ENCODE measurements around the gene NELL1.

Gene NELL1

DNA sequence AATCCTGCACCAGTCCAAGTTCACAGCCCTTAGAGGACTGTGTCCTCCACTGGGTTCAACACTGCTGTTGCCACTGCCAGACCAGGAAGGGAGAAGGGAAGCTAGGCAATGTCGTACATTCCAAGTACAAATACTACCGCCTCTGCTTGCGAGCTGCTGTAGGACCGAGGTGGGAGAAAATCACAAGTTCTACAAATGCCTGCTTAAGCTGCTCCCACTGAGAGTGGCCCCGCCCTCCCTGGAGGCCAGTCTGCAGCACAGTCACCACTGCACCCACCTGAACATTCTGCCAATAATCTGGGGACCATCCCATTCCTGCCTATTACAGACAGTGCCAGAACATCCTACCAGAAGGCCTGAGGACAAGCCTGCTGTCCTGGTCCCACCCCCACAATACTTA is 816.0 kb downstream of the NELL1 start:
- Histone ChIP-seq H3K4me3 (ENCODE audit: low read length, poor library complexity, severe bottlenecking) (no peak overlapping the region), H3K27me3 (ENCODE audit: insufficient read depth, low read length, poor library complexity, severe bottlenecking) (no peaks in the 10 kb centered on the region), H2AFZ (ENCODE audit: low read length) (no peak overlapping the region), H3K9me2 (replicated peaks; ENCODE audit: low read depth, low read length) (no peaks in the 10 kb centered on the region), H3K4me1 (ENCODE audit: insufficient read depth, low read length, poor library complexity, severe bottlenecking) (no peaks in the 10 kb centered on the region), H3F3A (ENCODE audit: low read depth) (no peaks in the 10 kb centered on the region), H3K79me2 (ENCODE audit: insufficient read depth, low read length) (no peaks in the 10 kb centered on the region), H3K36me3 (ENCODE audit: insufficient read depth, low read length) (no peaks in the 10 kb centered on the region), H3K9ac (ENCODE audit: low read depth, low read length, poor library complexity, severe bottlenecking) (no peak overlapping the region), H3K9me3 (ENCODE audit: insufficient read depth, low read depth, low read length) (no peaks in the 10 kb centered on the region), H3K4me2 (ENCODE audit: low read depth, low read length, poor library complexity, severe bottlenecking) (no peak overlapping the region), H4K20me1 (ENCODE audit: insufficient read depth, low read length, poor library complexity, severe bottlenecking) (no peaks in the 10 kb centered on the region)
- TF ChIP-seq, protein P1, sequence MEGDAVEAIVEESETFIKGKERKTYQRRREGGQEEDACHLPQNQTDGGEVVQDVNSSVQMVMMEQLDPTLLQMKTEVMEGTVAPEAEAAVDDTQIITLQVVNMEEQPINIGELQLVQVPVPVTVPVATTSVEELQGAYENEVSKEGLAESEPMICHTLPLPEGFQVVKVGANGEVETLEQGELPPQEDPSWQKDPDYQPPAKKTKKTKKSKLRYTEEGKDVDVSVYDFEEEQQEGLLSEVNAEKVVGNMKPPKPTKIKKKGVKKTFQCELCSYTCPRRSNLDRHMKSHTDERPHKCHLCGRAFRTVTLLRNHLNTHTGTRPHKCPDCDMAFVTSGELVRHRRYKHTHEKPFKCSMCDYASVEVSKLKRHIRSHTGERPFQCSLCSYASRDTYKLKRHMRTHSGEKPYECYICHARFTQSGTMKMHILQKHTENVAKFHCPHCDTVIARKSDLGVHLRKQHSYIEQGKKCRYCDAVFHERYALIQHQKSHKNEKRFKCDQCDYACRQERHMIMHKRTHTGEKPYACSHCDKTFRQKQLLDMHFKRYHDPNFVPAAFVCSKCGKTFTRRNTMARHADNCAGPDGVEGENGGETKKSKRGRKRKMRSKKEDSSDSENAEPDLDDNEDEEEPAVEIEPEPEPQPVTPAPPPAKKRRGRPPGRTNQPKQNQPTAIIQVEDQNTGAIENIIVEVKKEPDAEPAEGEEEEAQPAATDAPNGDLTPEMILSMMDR (conservative IDR thresholded peaks at IDR 0.05; ENCODE audit: low read length) = no peak
- no peak for TF ChIP-seq EZH2phosphoT487 (IDR thresholded peaks at IDR 0.05; ENCODE audit: borderline replicate concordance)

DNA sequence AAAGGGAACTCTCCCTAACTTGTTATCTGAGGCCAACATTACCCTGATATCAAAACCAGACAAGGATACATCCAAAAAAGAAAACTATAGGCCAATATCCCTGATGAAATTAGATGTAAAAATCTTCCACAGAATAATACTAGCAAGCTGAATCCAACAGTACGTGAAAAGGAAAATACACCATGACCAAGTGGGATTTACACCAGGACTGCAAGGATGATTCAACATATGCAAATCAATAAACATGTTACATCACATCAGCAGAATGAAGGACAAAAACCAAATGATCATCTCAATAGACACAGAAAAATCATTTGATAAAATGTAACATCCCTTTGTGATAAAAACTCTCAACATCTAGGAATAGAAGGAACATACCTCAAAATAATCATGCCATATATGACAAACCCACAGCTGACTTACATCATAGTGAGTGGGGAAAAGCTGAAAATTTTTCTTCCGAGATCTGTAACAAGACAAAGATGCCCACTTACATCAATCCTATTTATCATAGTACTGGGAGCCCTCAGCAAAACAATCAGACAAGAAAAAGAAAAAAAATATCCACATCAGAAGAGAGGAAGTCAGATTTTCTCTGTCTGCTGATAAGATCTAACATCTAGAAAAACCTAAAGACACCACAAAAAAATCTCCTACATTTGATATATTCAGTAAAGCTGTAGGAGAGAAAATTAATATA is 820.2 kb downstream of the NELL1 start:
- Histone ChIP-seq H3K27me3 (ENCODE audit: insufficient read depth, low read length, poor library complexity, severe bottlenecking) (no peaks in the 10 kb centered on the region), H3K4me1 (ENCODE audit: insufficient read depth, low read length, poor library complexity, severe bottlenecking) (no peaks in the 10 kb centered on the region), H3K4me3 (ENCODE audit: low read length, poor library complexity, severe bottlenecking) (no peak overlapping the region), H3F3A (ENCODE audit: low read depth) (no peaks in the 10 kb centered on the region), H2AFZ (ENCODE audit: low read length) (no peak overlapping the region), H3K9me2 (replicated peaks; ENCODE audit: low read depth, low read length) (no peaks in the 10 kb centered on the region), H3K9ac (ENCODE audit: low read depth, low read length, poor library complexity, severe bottlenecking) (no peak overlapping the region), H3K36me3 (ENCODE audit: insufficient read depth, low read length) (no peaks in the 10 kb centered on the region), H4K20me1 (ENCODE audit: insufficient read depth, low read length, poor library complexity, severe bottlenecking) (no peaks in the 10 kb centered on the region), H3K9me3 (ENCODE audit: insufficient read depth, low read depth, low read length) (no peaks in the 10 kb centered on the region), H3K79me2 (ENCODE audit: insufficient read depth, low read length) (no peaks in the 10 kb centered on the region), H3K4me2 (ENCODE audit: low read depth, low read length, poor library complexity, severe bottlenecking) (no peak overlapping the region)
- TF ChIP-seq, protein P1 (conservative IDR thresholded peaks at IDR 0.05; ENCODE audit: low read length) = no peak
- no peak for TF ChIP-seq EZH2phosphoT487 (IDR thresholded peaks at IDR 0.05; ENCODE audit: borderline replicate concordance)

DNA sequence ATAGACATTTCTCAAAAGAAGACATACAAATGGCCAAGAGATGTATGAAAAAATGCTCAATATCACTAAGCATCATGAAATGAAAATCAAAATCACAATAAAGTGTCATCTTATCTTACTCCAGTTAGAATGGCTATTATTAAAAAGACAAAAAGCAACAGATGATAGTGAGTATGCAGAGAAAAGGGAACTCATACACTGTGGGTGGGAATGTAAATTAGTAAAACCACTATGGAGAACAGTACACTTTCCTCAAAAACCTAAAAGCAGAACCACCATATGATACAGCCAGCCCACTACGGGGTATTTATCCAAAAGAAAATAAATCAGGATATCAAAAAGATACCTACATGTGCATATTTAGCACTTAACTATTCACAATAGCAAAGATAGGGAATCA is 823.5 kb downstream of the NELL1 start:
- no peaks in the 10 kb centered on the region for H3K36me3 ChIP-seq (ENCODE audit: insufficient read depth, low read length)
- H3K4me1 ChIP-seq (ENCODE audit: insufficient read depth, low read length, poor library complexity, severe bottlenecking) = no peaks in the 10 kb centered on the region
- no peaks in the 10 kb centered on the region for H4K20me1 ChIP-seq (ENCODE audit: insufficient read depth, low read length, poor library complexity, severe bottlenecking)
- no peak for TF ChIP-seq EZH2phosphoT487 (IDR thresholded peaks at IDR 0.05; ENCODE audit: borderline replicate concordance)
- TF ChIP-seq, protein P1 (conservative IDR thresholded peaks at IDR 0.05; ENCODE audit: low read length) = no peak
- H3K79me2 ChIP-seq (ENCODE audit: insufficient read depth, low read length) = no peaks in the 10 kb centered on the region
- H3K9ac ChIP-seq (ENCODE audit: low read depth, low read length, poor library complexity, severe bottlenecking) = no peak overlapping the region
- H2AFZ ChIP-seq (ENCODE audit: low read length) = no peak overlapping the region
- H3K4me2 ChIP-seq (ENCODE audit: low read depth, low read length, poor library complexity, severe bottlenecking) = no peak overlapping the region
- no peaks in the 10 kb centered on the region for H3K9me3 ChIP-seq (ENCODE audit: insufficient read depth, low read depth, low read length)
- no peaks in the 10 kb centered on the region for H3F3A ChIP-seq (ENCODE audit: low read depth)
- no peak overlapping the region for H3K4me3 ChIP-seq (ENCODE audit: low read length, poor library complexity, severe bottlenecking)
- no peaks in the 10 kb centered on the region for H3K27me3 ChIP-seq (ENCODE audit: insufficient read depth, low read length, poor library complexity, severe bottlenecking)
- no peaks in the 10 kb centered on the region for H3K9me2 ChIP-seq (replicated peaks; ENCODE audit: low read depth, low read length)
